Activated CD4-positive, alpha-beta memory T cell treated with anti-CD3 and anti-CD28 coated beads for 36 hours (primary cell): ENCODE data around the gene MUC5AC. TPM values are rescaled to one million over a fixed set of nuclear protein-coding genes. Genes with fewer than 3 reads are reported as not detected.

Source experiments
- CTCF ChIA-PET: fragments of 350-600 bp; sonication (Branson Sonifier 250); formaldehyde crosslinking; loops from one replicate; lab custom pipeline; 2021; ENCODE audit warnings: antibody characterized with exemption, inconsistent platforms; lab: Charles Lee
- POLR2A ChIA-PET: fragments of 350-600 bp; sonication (Branson Sonifier 250); formaldehyde crosslinking; loops from one replicate; lab custom pipeline; 2021; ENCODE audit warnings: antibody characterized with exemption; lab: Charles Lee
- DNase-seq: peaks from one replicate; pipeline ENCODE4 v3.0.0-alpha.2; 2020
- H3K27ac Mint-ChIP-seq: one replicate; pipeline ENCODE4 v1.8.0; 2021; ENCODE audit warnings: mixed read lengths
- H3K27me3 Mint-ChIP-seq: one replicate; pipeline ENCODE4 v1.8.0; 2021; ENCODE audit warnings: mixed read lengths
- H3K36me3 Mint-ChIP-seq: one replicate; pipeline ENCODE4 v1.8.0; 2021; ENCODE audit warnings: mixed read lengths
- H3K4me1 Mint-ChIP-seq: one replicate; pipeline ENCODE4 v1.8.0; 2021; ENCODE audit warnings: low read depth, mixed read lengths
- H3K4me3 Mint-ChIP-seq: one replicate; pipeline ENCODE4 v1.8.0; 2021; ENCODE audit warnings: mild to moderate bottlenecking, mixed read lengths
- H3K9me3 Mint-ChIP-seq: one replicate; pipeline ENCODE4 v1.8.0; 2021; ENCODE audit warnings: mixed read lengths
- intact Hi-C: fragments of 100-400 bp; cut with micrococcal nuclease; formaldehyde crosslinking; loops from one replicate; pipeline ENCODE4 v1.15.1; 2023
- total RNA-seq, 2 experiments: library from RNA; stranded (reverse); gene quantifications; one replicate each; pipeline ENCODE4 v1.2.3, GENCODE V29; 2021

Gene MUC5AC
- total RNA-seq, 2 experiments from 2014 or later, result not detected

DNA sequence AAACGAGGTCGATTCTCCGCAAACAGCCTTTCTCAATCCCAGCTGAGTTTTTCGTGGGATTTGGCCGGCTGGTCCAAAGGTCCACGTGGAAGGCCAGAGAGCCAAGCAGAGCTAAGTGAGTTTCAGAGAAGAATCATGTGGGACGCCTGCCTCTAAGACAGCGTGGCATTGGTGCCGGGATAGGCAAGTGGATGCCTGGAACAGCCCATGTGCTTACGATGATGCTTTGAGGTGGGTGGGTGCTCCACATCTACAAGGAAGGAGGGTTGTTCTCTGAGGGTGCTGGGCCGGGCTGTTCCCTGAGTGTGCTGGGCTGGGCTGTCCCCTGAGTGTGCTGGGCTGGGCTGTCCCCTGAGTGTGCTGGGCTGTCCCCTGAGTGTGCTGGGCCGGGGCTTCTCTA is 41.6 kb upstream of the MUC5AC start:
- H3K36me3 Mint-ChIP-seq, result no peaks in the 10 kb centered on the region
- CTCF ChIA-PET, result no interaction called here
- intact Hi-C loops, result no loop called here
- DNase-seq, result no peak
- H3K4me1 Mint-ChIP-seq, result peaks cover 3% of the 10 kb centered on the region
- no peak overlapping the region for H3K27ac Mint-ChIP-seq
- H3K9me3 Mint-ChIP-seq, result no peaks in the 10 kb centered on the region
- no peak overlapping the region for H3K4me3 Mint-ChIP-seq
- POLR2A ChIA-PET, result no interaction called here
- H3K27me3 Mint-ChIP-seq, result no peaks in the 10 kb centered on the region

DNA sequence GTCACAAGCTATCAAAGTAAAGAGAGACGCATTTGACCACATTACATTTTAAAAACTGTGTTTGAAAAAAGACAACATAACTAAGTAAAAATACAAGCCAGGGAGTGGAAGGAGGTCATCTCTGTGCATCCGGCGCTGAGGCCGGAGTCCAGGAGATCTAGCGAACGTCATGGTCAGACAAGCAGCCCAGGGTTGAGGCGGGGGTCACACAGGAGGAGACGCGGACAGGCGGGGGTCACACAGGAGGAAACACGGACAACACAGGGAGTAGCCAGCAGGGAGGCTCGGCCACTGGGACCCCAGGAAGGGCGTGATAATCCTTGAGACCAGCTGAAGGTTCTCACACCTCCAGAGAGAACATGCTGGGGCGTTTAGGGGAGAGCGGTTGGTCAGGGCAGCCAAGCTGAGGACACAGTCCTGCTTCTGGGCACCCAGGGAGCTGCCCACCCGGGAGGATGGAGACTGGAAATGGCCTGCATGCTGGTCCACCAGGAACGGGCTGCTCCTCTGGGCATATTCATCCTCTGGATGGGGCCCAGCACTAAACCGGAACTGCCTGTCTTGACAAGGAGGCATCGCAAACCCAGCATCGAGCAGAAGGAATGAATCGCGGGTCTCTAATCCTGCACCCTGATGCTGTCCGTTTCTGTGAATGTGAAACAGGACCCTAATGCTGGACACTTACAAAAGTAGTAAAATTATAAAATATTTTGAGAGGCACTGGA is 40.9 kb upstream of the MUC5AC start:
- intact Hi-C loops, result no loop called here
- H3K27me3 Mint-ChIP-seq, result no peaks in the 10 kb centered on the region
- no peak overlapping the region for H3K4me3 Mint-ChIP-seq
- no peak overlapping the region for H3K27ac Mint-ChIP-seq
- no peak for DNase-seq
- no peaks in the 10 kb centered on the region for H3K9me3 Mint-ChIP-seq
- POLR2A ChIA-PET, result no interaction called here
- no peaks in the 10 kb centered on the region for H3K36me3 Mint-ChIP-seq
- peaks cover 3% of the 10 kb centered on the region for H3K4me1 Mint-ChIP-seq
- CTCF ChIA-PET, result no interaction called here

DNA sequence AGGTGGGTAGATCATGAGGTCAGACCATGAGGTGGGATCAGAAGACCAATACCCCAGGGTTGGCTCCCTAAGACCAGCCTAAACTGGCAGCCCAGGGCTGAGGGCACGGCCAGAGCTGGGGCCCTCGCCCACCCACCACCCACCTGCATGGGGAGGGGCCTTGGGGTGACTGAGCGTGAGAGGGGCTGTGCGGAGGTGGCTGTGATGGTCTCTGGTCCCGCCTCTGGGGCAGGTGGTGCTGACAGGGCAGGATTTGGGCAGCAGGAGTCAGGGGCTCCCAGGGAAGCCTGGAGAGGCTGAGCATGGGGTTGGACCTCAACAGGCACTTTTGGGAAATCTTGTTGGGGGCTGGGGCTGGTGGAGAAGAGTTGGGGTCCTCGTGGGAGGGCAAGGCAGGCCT is 39.8 kb upstream of the MUC5AC start:
- Mint-ChIP-seq H3K27ac (no peak overlapping the region), H3K9me3 (no peaks in the 10 kb centered on the region), H3K4me1 (peaks cover 3% of the 10 kb centered on the region), H3K27me3 (no peaks in the 10 kb centered on the region), H3K36me3 (no peaks in the 10 kb centered on the region), H3K4me3 (no peak overlapping the region)
- intact Hi-C loops, result no loop called here
- ChIA-PET CTCF (no interaction called here), POLR2A (no interaction called here)
- DNase-seq, result no peak

DNA sequence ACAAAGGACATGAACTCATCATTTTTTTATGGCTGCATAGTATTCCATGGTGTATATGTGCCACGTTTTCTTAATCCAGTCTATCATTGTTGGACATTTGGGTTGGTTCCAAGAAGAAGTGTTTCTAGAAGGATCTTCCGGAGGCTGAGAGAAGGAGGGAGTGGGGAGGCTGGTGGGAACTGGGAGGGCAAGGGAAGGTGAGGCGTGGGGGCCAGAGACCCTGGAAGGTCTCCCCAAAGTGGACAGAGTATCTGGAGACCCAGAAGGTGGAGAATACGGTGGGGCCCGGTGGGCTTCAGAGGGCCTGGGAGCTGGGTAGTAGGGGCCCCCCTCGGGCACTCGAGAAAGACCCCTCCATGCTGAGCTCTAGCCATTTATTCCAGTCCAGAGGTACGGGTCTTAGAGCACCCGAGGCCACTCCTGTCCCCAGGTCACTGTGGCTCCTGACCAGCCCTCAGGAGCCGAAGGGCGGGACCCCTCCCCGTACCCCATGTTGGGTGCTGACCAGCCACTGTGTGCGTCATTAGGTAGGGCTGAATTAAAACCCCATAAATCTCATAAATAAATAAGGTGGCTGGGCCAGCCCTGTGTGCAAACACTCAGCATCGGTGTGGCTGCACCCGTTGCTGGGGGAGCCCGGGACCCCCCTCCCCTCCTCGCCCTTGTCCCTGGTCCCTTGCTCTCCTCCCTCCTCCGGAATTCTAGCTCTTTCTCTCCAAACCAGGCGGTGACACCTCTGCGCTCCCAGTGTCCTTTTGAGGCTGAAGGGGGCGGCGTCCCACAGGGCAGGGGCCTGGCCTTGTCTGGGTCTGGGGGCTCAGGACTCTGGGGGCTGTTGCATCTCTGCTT is 38.8 kb upstream of the MUC5AC start:
- no peaks in the 10 kb centered on the region for H3K27me3 Mint-ChIP-seq
- H3K4me3 Mint-ChIP-seq, result no peak overlapping the region
- DNase-seq, result peak; percentile 2
- intact Hi-C loops, result no loop called here
- no peak overlapping the region for H3K27ac Mint-ChIP-seq
- H3K9me3 Mint-ChIP-seq, result no peaks in the 10 kb centered on the region
- peaks cover 3% of the 10 kb centered on the region for H3K4me1 Mint-ChIP-seq
- CTCF ChIA-PET, result no interaction called here
- no peaks in the 10 kb centered on the region for H3K36me3 Mint-ChIP-seq
- POLR2A ChIA-PET, result no interaction called here

DNA sequence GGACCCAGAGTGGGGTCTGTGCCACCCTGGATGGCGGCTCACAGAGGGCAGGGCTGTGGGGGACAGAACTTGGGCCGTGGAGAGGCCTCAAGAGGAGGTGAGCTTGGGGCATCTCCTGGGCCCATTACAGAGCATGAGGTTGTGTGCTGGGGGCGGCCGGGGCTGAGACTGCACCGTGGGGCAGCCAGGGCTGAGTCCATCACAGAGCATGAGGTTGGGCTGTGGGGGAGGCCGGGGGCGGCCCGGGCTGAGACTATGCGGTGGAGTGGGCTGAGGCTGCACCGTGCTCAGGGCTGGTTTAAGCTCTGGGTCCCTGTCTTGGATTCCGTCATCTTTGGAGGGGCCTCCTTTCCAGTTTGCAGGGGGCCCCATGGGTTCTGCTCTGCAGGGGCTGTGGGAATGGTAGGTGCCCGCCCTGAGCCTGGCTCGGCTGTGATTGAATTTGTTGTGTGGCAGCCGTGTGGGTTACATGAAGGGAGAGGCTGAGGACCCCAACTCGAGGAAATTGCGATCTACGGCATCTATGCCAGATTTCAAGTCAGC is 38.1 kb upstream of the MUC5AC start:
- Mint-ChIP-seq H3K9me3 (no peaks in the 10 kb centered on the region), H3K4me1 (peaks cover under 1% of the 10 kb centered on the region), H3K4me3 (no peak overlapping the region), H3K36me3 (no peaks in the 10 kb centered on the region), H3K27ac (no peak overlapping the region), H3K27me3 (peaks cover 2% of the 10 kb centered on the region)
- peak; percentile 7 for DNase-seq
- intact Hi-C loops, result no loop called here
- POLR2A ChIA-PET, result no interaction called here
- CTCF ChIA-PET, result no interaction called here

DNA sequence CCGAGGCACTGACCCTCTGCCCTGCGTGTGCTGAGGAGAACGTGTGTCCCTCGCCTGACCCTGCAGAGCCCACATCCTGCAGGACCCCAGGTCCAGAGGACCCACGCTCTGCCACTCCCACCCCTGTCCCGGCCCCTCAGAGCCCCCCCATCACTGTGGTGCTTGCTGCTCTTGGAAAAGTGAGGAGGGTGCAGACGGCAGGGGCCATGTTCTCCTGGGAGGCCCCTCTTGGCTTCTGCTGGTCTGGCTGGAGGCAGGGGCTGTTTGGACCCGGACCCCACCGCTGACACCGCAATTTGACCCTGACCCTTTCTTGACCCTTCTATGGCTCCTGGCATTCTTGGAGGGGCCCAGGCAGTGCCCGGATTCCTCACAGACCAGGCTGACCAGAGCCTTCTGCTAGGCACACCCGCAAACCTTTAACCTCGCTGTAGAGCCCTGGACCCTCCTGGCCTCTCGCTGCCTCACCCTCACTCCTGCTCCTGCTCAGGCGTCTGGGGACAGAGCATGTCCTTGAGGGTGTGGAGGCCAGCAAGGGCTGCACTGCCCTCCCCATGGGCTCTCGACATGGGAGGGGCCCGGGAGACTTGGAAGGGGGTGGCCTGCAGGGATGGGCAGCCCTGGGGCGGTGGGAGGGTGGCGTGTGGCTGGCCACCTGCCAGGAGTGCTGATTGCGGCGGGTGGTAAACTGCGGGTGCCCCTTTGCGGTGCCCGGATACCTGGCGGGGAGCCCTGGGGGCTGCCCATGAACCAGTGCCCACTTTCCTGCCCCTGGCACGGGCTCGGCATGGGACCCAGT is 37.0 kb upstream of the MUC5AC start:
- H3K36me3 Mint-ChIP-seq, result no peaks in the 10 kb centered on the region
- POLR2A ChIA-PET, result no interaction called here
- intact Hi-C loops, result no loop called here
- no peak overlapping the region for H3K4me3 Mint-ChIP-seq
- CTCF ChIA-PET, result no interaction called here
- H3K27me3 Mint-ChIP-seq, result peaks cover 2% of the 10 kb centered on the region
- peak; percentile 3 for DNase-seq
- no peak overlapping the region for H3K27ac Mint-ChIP-seq
- H3K9me3 Mint-ChIP-seq, result no peaks in the 10 kb centered on the region
- H3K4me1 Mint-ChIP-seq, result no peaks in the 10 kb centered on the region

DNA sequence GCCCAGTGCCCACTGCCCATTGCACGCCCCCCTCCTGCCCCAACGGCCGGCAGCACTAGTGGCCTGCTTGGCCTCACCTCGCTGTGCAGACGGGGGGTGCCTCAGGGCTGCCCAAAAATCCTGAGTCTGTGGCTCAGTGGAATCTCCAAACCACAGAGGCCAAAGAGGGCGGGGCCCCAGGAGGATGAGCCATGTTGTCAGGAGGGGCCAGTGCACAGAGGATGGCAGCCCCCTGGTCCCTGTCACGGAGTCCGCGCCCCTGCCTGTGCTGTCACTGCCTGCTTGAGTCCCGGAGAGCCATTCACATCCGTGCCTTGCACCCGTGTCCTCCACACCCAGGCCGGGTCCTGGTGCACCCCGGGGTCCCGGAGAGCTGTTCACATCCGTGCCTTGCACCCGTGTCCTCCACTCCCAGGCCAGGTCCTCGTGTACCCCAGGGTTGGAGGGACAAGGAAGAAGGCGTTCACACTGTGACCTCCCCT is 36.4 kb upstream of the MUC5AC start:
- no peaks in the 10 kb centered on the region for H3K9me3 Mint-ChIP-seq
- intact Hi-C loops, result no loop called here
- no peaks in the 10 kb centered on the region for H3K4me1 Mint-ChIP-seq
- ChIA-PET CTCF (no interaction called here), POLR2A (no interaction called here)
- H3K27ac Mint-ChIP-seq, result no peak overlapping the region
- no peak overlapping the region for H3K4me3 Mint-ChIP-seq
- DNase-seq, result peak; percentile 4
- peaks cover 2% of the 10 kb centered on the region for H3K27me3 Mint-ChIP-seq
- H3K36me3 Mint-ChIP-seq, result no peaks in the 10 kb centered on the region

DNA sequence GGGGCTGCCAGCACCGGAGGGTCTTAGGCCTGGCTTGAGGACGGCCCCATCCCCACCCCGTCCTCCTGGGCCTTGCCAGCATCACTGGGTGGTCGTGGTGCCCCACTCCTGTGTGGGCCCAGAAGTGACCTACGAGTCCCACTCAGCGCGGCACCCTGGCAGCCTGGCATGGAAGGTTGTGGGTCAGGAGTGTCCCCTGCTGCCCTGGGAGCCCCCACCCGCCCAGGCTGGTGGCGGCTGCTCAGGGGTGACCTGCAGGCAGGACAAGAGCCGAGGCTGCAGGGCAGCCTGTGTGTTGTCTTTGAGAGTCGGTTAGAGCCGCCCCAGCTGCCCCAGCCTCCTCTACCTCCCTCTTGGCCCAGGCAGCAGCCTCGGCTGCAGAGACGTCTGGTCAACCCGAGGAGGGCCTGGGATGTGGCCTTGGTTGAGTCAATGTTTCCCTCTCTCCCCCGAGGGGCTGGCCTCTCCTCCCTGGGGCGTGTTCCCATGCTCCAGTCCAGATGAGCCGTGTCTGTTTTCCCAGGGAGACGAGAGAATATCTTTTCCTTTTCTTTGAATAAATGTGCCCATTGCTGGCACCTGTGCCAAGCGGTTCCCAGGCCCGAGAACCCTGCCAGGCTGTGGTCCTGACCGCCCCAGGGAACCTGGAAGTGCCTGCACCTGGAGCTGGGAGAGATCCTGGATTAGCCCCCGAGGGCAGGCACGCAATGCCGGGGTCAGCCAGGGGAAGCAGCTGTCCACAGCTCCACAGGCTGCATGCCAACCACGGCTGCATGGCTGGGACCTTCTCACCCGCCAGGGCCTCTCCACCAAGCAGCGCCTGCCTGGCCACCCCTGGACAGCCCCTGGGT is 35.7 kb upstream of the MUC5AC start:
- DNase-seq, result peak; percentile 6
- CTCF ChIA-PET, result no interaction called here
- H3K4me1 Mint-ChIP-seq, result no peaks in the 10 kb centered on the region
- no peak overlapping the region for H3K4me3 Mint-ChIP-seq
- no peaks in the 10 kb centered on the region for H3K9me3 Mint-ChIP-seq
- POLR2A ChIA-PET, result no interaction called here
- no peaks in the 10 kb centered on the region for H3K36me3 Mint-ChIP-seq
- no peak overlapping the region for H3K27ac Mint-ChIP-seq
- peaks cover 2% of the 10 kb centered on the region for H3K27me3 Mint-ChIP-seq
- intact Hi-C loops, result no loop called here

DNA sequence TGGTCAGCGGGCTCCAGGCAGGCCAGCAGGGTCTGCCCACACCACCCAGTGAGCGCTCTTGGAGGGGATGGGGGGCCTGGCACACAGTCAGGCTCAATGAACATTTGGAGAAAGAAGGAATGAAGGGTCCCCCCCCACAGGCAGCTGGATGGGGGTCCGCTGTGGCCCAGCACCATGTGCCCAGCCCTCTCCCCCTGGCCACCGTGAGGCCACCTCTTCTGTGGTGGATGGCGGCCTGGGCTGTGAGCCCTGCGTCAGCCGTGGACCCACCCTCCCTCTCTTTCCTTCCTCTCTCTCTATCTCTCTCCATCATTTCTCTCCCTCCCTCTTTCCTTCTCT is 35.1 kb upstream of the MUC5AC start:
- DNase-seq, result no peak
- intact Hi-C loops, result no loop called here

DNA sequence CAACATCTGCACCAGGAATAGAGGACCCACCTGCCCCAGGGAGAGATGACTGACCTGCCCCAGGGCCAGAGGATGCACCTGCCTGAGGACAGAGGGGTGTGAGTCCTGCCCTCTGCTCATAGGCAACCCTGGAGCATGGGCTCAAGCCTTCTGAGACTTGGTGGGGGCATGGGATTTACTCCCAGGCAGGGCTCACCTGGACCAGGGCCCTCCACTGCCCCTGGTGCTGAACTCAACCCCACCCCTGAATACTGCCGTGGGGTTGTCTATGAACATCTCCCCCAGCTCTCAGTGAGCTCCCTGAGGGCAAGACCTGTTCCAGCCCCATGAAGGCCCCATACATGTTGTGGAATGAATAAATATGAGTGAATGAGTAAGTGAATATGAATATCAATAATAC is 33.8 kb upstream of the MUC5AC start:
- Mint-ChIP-seq H3K4me3 (no peak overlapping the region), H3K27ac (no peak overlapping the region), H3K27me3 (peaks cover 4% of the 10 kb centered on the region), H3K36me3 (no peaks in the 10 kb centered on the region), H3K9me3 (no peaks in the 10 kb centered on the region), H3K4me1 (no peaks in the 10 kb centered on the region)
- intact Hi-C loops, result no loop called here
- ChIA-PET CTCF (no interaction called here), POLR2A (no interaction called here)
- peak; percentile 9 for DNase-seq

More for the DNA sequence above, 35.1 kb upstream of the MUC5AC start:
- ChIA-PET POLR2A (no interaction called here), CTCF (no interaction called here)
- Mint-ChIP-seq H3K27ac (no peak overlapping the region), H3K27me3 (peaks cover 2% of the 10 kb centered on the region), H3K9me3 (no peaks in the 10 kb centered on the region), H3K36me3 (no peaks in the 10 kb centered on the region), H3K4me1 (no peaks in the 10 kb centered on the region), H3K4me3 (no peak overlapping the region)

DNA sequence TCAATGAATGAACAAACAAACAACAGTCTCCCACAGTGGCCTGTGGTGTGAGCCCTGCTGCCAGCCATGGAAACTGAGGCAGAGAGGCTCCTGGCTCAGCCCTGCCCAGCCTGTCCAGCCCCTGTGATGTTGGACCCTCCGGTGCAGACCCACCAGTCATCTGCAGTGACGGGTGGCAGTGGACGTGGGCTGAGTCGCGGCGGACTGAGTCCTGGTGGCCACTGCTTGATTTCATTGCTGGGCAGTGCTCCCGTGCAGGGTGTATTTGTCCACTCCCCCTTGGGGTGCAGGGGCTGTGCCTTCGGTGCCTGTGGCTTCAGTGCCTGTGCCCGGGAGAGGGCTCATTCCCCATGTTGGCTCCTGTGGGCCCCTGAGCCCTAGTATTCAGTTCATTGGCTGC is 31.9 kb upstream of the MUC5AC start:
- Mint-ChIP-seq H3K27me3 (peaks cover 4% of the 10 kb centered on the region), H3K27ac (no peak overlapping the region), H3K4me1 (no peaks in the 10 kb centered on the region), H3K36me3 (no peaks in the 10 kb centered on the region), H3K4me3 (no peak overlapping the region), H3K9me3 (no peaks in the 10 kb centered on the region)
- ChIA-PET POLR2A (no interaction called here), CTCF (no interaction called here)
- DNase-seq, result peak; percentile 7
- intact Hi-C loops, result no loop called here
